Body of pancreas (tissue), 4 donors: Measurements from ENCODE around the gene PPM1H. TPM values are rescaled to one million over a fixed set of nuclear protein-coding genes. Genes with fewer than 3 reads are reported as not detected.

ENCODE experiments used
- ATAC-seq: fragments of 150-250 bp; one replicate; pipeline ENCODE4 v1.9.1; 2016
- DNase-seq, 4 donors: peaks; one replicate each; pipeline ENCODE4 v3.0.0-alpha.2; 2019
- H3K27ac ChIP-seq, 4 donors: fragments of 200-600 bp; sonication (generic); 1 replicate in 3 of 4; 2 replicates in 1 of 4; pipeline versions ENCODE4 v1.5.1 to v1.6.1; 2016 to 2019; ENCODE audit warnings: mild to moderate bottlenecking in 1 of 4, mixed read lengths in 1 of 4, moderate library complexity in 1 of 4
- H3K27me3 ChIP-seq, 2 donors: fragments of 200-600 bp; sonication (generic); one replicate each; pipeline ENCODE4 v1.6.0; 2016; ENCODE audit warnings: mild to moderate bottlenecking in 1 of 2
- H3K36me3 ChIP-seq, 2 donors: fragments of 200-600 bp; sonication (generic); replicated peaks in 1 of 2; 2 replicates each; pipeline ENCODE4 v1.5.1; 2016; ENCODE audit warnings: low read depth in 2 of 2; ENCODE audit not compliant: insufficient read depth in 1 of 2
- H3K4me1 ChIP-seq: fragments of 200-600 bp; sonication (generic); one replicate; pipeline ENCODE4 v1.6.0; 2016
- H3K4me3 ChIP-seq, 2 donors: fragments of 200-600 bp; sonication (generic); 1 replicate in 1 of 2; 2 replicates in 1 of 2; pipeline ENCODE4 v1.5.1; 2016 to 2019
- H3K9me3 ChIP-seq, 3 donors: fragments of 200-600 bp; sonication (generic); 1 replicate in 2 of 3; 2 replicates in 1 of 3; pipeline ENCODE4 v1.5.1; 2016
- POLR2A ChIP-seq, 3 donors: fragments of 450-650 bp; IDR thresholded peaks; one replicate each; pipeline ENCODE4 v1.6.1; 2016; ENCODE audit warnings: antibody characterized with exemption in 3 of 3, mild to moderate bottlenecking in 2 of 3
- WGBS, 2 donors: methylation state at CpG; one replicate each; pipeline ENCODE4 v1.1.5; 2017; 5-methylcytosine and 5-hydroxymethylcytosine counted together
- intact Hi-C: fragments of 100-400 bp; cut with DNase I; formaldehyde crosslinking; loops from one replicate; pipeline ENCODE4 v1.15.1; 2023
- total RNA-seq, 2 donors: library from RNA; depleted of rRNA; stranded (reverse); fragments of >200 nt; gene quantifications; one replicate each; pipeline ENCODE4 v1.1.0, GENCODE V29; 2016
- TF ChIP-seq, protein P1 (sequence below), 7 experiments: fragments of 450-650 bp in 4 of 7; fragments of 200-600 bp in 3 of 7; sonication (generic) in 3 of 7; IDR thresholded peaks; one replicate each; pipeline ENCODE4 v1.5.1; 2016 to 2019; ENCODE audit warnings: antibody characterized with exemption in 7 of 7

Gene PPM1H
- total RNA-seq, 2 donors from 2014 or later = 4.9 to 6.3 TPM

DNA sequence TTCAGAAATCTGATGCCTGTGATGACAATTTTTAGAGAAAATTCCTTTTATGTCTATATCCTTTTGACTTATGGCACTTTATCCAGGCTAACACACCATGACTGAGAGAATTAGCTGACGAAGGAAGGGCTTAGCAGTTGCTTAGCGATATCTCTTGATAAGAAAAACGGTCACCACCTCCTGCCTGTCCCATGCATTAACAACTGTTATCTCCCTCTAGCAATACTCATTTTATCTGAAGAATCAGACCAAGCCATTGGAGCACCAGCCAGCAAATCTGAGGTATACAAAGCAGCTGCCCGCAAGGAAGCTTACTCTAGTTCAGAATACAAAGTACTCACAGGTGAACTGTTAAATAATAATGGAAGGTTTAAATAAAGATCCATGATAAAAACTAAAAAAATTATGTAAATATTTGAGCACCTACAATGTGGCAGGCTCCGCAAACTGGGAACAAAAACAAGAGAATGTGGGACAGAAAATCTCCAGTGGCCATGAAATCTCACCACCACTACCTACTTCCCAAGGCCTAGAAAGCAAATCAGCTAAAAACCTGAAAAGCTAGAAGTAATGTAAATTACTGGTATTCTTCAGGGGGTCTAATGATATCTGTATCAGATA, 24.3 kb downstream of the PPM1H start:
- Histone ChIP-seq H3K27ac (no peak overlapping the region), H3K4me3 (no peak overlapping the region), H3K27me3 (no peaks in the 10 kb centered on the region), H3K9me3 (no peaks in the 10 kb centered on the region), H3K4me1 (no peaks in the 10 kb centered on the region), H3K36me3 (no peaks in the 10 kb centered on the region)
- DNase-seq = no peak
- no peak for TF ChIP-seq POLR2A (IDR thresholded peaks at IDR 0.05)
- TF ChIP-seq, protein P1, sequence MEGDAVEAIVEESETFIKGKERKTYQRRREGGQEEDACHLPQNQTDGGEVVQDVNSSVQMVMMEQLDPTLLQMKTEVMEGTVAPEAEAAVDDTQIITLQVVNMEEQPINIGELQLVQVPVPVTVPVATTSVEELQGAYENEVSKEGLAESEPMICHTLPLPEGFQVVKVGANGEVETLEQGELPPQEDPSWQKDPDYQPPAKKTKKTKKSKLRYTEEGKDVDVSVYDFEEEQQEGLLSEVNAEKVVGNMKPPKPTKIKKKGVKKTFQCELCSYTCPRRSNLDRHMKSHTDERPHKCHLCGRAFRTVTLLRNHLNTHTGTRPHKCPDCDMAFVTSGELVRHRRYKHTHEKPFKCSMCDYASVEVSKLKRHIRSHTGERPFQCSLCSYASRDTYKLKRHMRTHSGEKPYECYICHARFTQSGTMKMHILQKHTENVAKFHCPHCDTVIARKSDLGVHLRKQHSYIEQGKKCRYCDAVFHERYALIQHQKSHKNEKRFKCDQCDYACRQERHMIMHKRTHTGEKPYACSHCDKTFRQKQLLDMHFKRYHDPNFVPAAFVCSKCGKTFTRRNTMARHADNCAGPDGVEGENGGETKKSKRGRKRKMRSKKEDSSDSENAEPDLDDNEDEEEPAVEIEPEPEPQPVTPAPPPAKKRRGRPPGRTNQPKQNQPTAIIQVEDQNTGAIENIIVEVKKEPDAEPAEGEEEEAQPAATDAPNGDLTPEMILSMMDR (IDR thresholded peaks at IDR 0.05) = no peak
- 17 to 30% methylated on average over 5 of the region's 5 CpGs for WGBS, 2 donors
- intact Hi-C loops = no loop called here
- ATAC-seq = no peak

DNA sequence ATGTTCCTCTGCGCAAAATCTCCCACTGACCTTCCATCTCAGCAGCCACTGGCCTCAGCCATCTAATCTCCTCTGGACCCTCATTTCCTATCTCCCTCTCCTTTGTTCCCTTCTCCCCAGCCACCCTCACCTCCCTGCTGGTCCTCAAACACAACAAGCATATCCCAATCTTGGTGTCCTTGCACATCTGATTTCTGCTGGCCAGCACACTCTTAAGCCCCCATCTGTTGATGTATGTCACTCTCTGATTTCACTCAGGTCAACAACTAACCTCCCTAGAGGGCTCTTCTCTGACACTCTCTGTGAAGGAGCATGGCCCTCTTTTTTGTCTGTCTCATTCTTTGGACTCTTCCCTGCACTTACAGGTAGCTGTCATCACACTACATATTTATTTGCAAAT, 25.6 kb downstream of the PPM1H start:
- H3K4me3 ChIP-seq = no peak overlapping the region
- TF ChIP-seq, protein P1 (IDR thresholded peaks at IDR 0.05) = no peak
- TF ChIP-seq POLR2A (IDR thresholded peaks at IDR 0.05) = no peak
- H3K27me3 ChIP-seq = no peaks in the 10 kb centered on the region
- H3K27ac ChIP-seq = no peak overlapping the region
- ATAC-seq = no peak
- 82 to 100% methylated on average over 1 of the region's 1 CpG for WGBS, 2 donors
- no peak for DNase-seq
- no peaks in the 10 kb centered on the region for H3K4me1 ChIP-seq
- no peaks in the 10 kb centered on the region for H3K9me3 ChIP-seq
- no peaks in the 10 kb centered on the region for H3K36me3 ChIP-seq
- intact Hi-C loops = no loop called here

DNA sequence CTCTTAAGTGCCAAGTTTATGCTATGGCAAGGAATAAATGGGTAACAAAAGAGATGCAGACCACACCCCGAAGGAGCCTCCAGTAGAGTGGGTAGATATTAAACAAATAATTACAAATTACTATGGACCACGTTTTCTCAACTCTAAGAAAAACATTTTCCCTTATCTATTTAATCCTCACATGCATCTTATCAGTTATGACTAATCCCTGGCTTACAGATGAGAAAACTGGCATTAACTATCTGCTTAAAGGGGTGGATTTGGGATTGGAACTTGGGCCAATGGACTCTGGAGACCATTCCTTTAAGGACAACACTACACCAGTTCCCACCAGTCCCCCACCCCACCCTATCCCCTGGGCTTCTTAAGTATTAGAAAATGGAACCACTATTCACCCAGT, 26.3 kb downstream of the PPM1H start:
- no peaks in the 10 kb centered on the region for H3K27me3 ChIP-seq
- ATAC-seq = no peak
- 64 to 66% methylated on average over 2 of the region's 2 CpGs for WGBS, 2 donors
- no peaks in the 10 kb centered on the region for H3K36me3 ChIP-seq
- intact Hi-C loops = no loop called here
- no peak for DNase-seq
- no peak overlapping the region for H3K27ac ChIP-seq
- TF ChIP-seq, protein P1 (IDR thresholded peaks at IDR 0.05) = no peak
- no peak for TF ChIP-seq POLR2A (IDR thresholded peaks at IDR 0.05)
- no peaks in the 10 kb centered on the region for H3K9me3 ChIP-seq
- H3K4me1 ChIP-seq = no peaks in the 10 kb centered on the region
- no peak overlapping the region for H3K4me3 ChIP-seq

DNA sequence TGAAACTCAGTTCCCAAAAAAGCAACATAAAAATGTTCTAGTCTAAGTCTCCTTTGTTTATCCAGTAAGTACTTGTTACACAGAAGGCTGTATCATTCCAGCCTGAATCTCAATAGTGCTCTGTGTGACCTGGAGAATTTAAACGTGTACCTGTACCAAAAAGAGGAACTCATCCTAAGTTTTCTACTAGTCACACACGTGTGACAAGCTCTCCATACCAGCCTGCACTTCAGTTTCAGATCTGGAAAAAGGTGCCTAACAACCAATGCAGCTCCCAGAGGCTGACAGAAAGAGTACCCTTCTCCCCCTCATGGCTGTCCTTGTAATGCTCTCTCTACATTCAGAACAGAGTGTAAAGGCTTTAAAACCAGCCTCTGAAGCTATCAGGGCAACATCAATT, 27.4 kb downstream of the PPM1H start:
- Histone ChIP-seq H3K4me3 (no peak overlapping the region), H3K4me1 (no peaks in the 10 kb centered on the region), H3K27ac (no peak overlapping the region), H3K27me3 (no peaks in the 10 kb centered on the region), H3K9me3 (no peaks in the 10 kb centered on the region), H3K36me3 (no peaks in the 10 kb centered on the region)
- WGBS, 2 donors = 37 to 47% methylated on average over 2 of the region's 2 CpGs
- TF ChIP-seq, protein P1 (IDR thresholded peaks at IDR 0.05) = no peak
- TF ChIP-seq POLR2A (IDR thresholded peaks at IDR 0.05) = no peak
- no peak for DNase-seq
- ATAC-seq = no peak
- intact Hi-C loops = no loop called here

GRCh38 chr12:62907078-62907477, 27.9 kb downstream of the PPM1H start:
- intact Hi-C loops = no loop called here
- 87% methylated on average over 1 of the region's 1 CpG for WGBS, 2 donors
- no peaks in the 10 kb centered on the region for H3K27me3 ChIP-seq
- no peak for TF ChIP-seq POLR2A (IDR thresholded peaks at IDR 0.05)
- TF ChIP-seq, protein P1 (IDR thresholded peaks at IDR 0.05) = no peak
- DNase-seq = no peak
- no peaks in the 10 kb centered on the region for H3K36me3 ChIP-seq
- no peak overlapping the region for H3K27ac ChIP-seq
- H3K9me3 ChIP-seq = no peaks in the 10 kb centered on the region
- no peak overlapping the region for H3K4me3 ChIP-seq
- no peaks in the 10 kb centered on the region for H3K4me1 ChIP-seq
- no peak for ATAC-seq
